ENCODE data around the gene CAMKV.

DNA sequence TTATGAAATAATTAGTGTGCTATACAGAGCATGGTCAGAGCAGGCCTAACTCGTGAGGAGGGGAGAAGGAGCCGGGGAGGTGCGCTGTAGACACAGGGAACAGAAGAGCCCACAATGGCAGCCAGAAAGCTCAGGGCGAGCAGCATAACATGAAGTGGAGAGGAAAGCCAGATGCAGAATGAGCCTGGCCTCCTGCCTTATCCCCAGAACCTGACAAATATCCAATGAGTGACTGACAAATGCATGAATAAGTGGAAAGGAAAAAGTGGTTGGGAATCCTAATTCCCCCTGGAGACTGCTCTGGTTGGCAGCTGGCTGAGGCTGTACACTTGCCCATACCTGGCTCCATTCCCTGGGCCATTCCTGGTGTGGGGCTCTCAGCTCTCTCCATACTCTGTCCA, 43.2 kb upstream of the CAMKV start:
- TF ChIP-seq POLR2A (IDR thresholded peaks at IDR 0.05) (no peak), EP300 (IDR thresholded peaks at IDR 0.05) (no peak)
- TF ChIP-seq, protein P1, sequence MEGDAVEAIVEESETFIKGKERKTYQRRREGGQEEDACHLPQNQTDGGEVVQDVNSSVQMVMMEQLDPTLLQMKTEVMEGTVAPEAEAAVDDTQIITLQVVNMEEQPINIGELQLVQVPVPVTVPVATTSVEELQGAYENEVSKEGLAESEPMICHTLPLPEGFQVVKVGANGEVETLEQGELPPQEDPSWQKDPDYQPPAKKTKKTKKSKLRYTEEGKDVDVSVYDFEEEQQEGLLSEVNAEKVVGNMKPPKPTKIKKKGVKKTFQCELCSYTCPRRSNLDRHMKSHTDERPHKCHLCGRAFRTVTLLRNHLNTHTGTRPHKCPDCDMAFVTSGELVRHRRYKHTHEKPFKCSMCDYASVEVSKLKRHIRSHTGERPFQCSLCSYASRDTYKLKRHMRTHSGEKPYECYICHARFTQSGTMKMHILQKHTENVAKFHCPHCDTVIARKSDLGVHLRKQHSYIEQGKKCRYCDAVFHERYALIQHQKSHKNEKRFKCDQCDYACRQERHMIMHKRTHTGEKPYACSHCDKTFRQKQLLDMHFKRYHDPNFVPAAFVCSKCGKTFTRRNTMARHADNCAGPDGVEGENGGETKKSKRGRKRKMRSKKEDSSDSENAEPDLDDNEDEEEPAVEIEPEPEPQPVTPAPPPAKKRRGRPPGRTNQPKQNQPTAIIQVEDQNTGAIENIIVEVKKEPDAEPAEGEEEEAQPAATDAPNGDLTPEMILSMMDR (IDR thresholded peaks at IDR 0.05), result no peak

Measured in tibial nerve (tissue), 4 donors.